ENCODE data around the gene COG4.

GRCh38 chr16:70470927-70471341, 52.4 kb downstream of the COG4 start:
- TF ChIP-seq CTCF (IDR thresholded peaks at IDR 0.05) (peak; percentile 50 to 63 (median 54)), POLR2A (IDR thresholded peaks at IDR 0.05) (no peak)
